PC-9 (cell line): ENCODE measurements around the gene CLDND2.

ENCODE experiments used
- CTCF ChIP-seq: fragments of 200-600 bp; sonication (generic); conservative IDR thresholded peaks from 2 replicates; pipeline ENCODE4 v1.6.1; 2017; ENCODE audit warnings: mixed run types, antibody characterized with exemption, mild to moderate bottlenecking, moderate library complexity
- EZH2 ChIP-seq: fragments of 200-600 bp; sonication (generic); IDR thresholded peaks from 2 replicates; pipeline ENCODE4 v1.8.0; 2017; ENCODE audit warnings: antibody characterized with exemption, low read depth

GRCh38 chr19:51407511-51408131 lies 38.8 kb upstream of the CLDND2 start:
- peak; percentile 55 for TF ChIP-seq CTCF
- TF ChIP-seq EZH2 = no peak
